ENCODE measurements around the gene DNAH1. TPM values are rescaled to one million over a fixed set of nuclear protein-coding genes. Genes with fewer than 3 reads are reported as not detected.

The DNAH1 gene
- total RNA-seq, 1 donor: 4.7 TPM

- TF ChIP-seq, protein P1, sequence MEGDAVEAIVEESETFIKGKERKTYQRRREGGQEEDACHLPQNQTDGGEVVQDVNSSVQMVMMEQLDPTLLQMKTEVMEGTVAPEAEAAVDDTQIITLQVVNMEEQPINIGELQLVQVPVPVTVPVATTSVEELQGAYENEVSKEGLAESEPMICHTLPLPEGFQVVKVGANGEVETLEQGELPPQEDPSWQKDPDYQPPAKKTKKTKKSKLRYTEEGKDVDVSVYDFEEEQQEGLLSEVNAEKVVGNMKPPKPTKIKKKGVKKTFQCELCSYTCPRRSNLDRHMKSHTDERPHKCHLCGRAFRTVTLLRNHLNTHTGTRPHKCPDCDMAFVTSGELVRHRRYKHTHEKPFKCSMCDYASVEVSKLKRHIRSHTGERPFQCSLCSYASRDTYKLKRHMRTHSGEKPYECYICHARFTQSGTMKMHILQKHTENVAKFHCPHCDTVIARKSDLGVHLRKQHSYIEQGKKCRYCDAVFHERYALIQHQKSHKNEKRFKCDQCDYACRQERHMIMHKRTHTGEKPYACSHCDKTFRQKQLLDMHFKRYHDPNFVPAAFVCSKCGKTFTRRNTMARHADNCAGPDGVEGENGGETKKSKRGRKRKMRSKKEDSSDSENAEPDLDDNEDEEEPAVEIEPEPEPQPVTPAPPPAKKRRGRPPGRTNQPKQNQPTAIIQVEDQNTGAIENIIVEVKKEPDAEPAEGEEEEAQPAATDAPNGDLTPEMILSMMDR (IDR thresholded peaks at IDR 0.05; ENCODE audit: insufficient read depth, low read depth, low read length): no peak
- peak; percentile 6 for DNase-seq (ENCODE audit: low read depth)
- no peak overlapping the region for H3K4me3 ChIP-seq (ENCODE audit: low read depth, low read length)
These were observed 30.8 kb downstream of the DNAH1 start for GRCh38 chr3:52346623-52347530.

GRCh38 chr3:52347716-52348635, 31.9 kb downstream of the DNAH1 start:
- no peak for DNase-seq (ENCODE audit: low read depth)
- TF ChIP-seq, protein P1 (IDR thresholded peaks at IDR 0.05; ENCODE audit: insufficient read depth, low read depth, low read length): no peak
- H3K4me3 ChIP-seq (ENCODE audit: low read depth, low read length): no peak overlapping the region

GRCh38 chr3:52349131-52349530, 33.0 kb downstream of the DNAH1 start:
- TF ChIP-seq, protein P1 (IDR thresholded peaks at IDR 0.05; ENCODE audit: insufficient read depth, low read depth, low read length): no peak
- no peak for DNase-seq (ENCODE audit: low read depth)
- no peak overlapping the region for H3K4me3 ChIP-seq (ENCODE audit: low read depth, low read length)

DNA sequence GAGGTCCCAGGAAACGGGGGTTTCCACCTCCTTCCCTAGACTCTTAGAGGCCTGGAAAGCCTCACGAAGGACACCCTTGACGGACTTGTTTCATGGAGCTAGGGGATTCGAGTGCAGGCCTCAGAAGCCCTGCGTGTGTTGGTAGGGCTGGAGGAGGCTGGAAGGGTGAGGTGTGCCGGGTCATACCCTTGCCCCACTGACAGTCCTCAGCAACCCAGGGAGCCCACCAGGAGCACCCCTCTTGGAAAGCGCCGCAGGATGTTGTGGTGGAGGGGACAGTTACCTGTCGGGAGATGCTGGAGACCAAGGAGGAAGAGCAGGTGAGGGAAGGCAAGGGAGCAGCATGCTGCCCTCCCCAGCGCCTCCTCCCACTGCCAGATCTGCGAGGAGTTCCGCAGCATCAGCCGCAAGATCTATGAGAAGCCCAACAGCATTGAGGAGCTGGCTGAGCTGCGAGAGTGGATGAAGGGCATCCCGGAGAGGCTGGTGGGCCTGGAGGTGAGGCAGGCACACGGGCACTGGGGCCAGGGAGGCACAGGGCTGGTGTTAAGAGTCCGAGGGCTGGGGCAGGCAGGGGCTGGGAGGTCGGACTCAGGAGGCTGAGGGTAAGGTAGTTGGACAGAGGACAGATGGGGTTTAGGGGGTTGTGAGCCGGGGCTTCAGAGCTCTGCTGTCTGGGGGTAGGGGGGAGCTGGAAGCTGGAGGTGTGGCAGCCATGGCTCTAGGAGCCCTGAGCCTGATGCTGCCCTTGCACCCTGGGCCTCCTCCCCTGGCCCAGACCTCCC, 33.7 kb downstream of the DNAH1 start:
- TF ChIP-seq, protein P1 (IDR thresholded peaks at IDR 0.05; ENCODE audit: insufficient read depth, low read depth, low read length): no peak
- DNase-seq (ENCODE audit: low read depth): no peak
- no peak overlapping the region for H3K4me3 ChIP-seq (ENCODE audit: low read depth, low read length)

- H3K4me3 ChIP-seq (ENCODE audit: low read depth, low read length): no peak overlapping the region
- no peak for DNase-seq (ENCODE audit: low read depth)
- TF ChIP-seq, protein P1 (IDR thresholded peaks at IDR 0.05; ENCODE audit: insufficient read depth, low read depth, low read length): no peak
These were observed 34.3 kb downstream of the DNAH1 start for GRCh38 chr3:52350416-52350815.

Data from fibroblast of villous mesenchyme (primary cell).